Endothelial cell of umbilical vein (primary cell): ENCODE data around the gene AIM2.
A peak's percentile ranks its signal among the peaks of the same experiment; 100 is the strongest.

Experiments
- CTCF ChIP-seq, 2 donors: IDR thresholded peaks; 1 replicate in 1 of 2; 2 replicates in 1 of 2; pipeline ENCODE4 v1.5.1; 2011; ENCODE audit warnings: low read length in 2 of 2, mild to moderate bottlenecking in 2 of 2, moderate library complexity in 2 of 2, control low read depth in 1 of 2, inconsistent platforms in 1 of 2, low read depth in 1 of 2; ENCODE audit not compliant: insufficient read depth in 1 of 2; ENCODE audit errors: extremely low read depth in 1 of 2
- EZH2 ChIP-seq: IDR thresholded peaks from 2 replicates; pipeline ENCODE4 v1.6.1; 2012; ENCODE audit warnings: borderline replicate concordance, low read depth, mild to moderate bottlenecking, moderate library complexity, low read length, inconsistent platforms; ENCODE audit not compliant: severe bottlenecking
- FOS ChIP-seq: IDR thresholded peaks from 2 replicates; pipeline ENCODE4 v1.6.1; 2011; ENCODE audit warnings: mild to moderate bottlenecking, low read length, moderate library complexity, borderline replicate concordance; ENCODE audit not compliant: insufficient read depth
- GATA2 ChIP-seq: IDR thresholded peaks from 2 replicates; pipeline ENCODE4 v1.7.0; 2011; ENCODE audit warnings: low read depth, mild to moderate bottlenecking, moderate library complexity, mixed read lengths, low read length; ENCODE audit not compliant: insufficient read length, insufficient read depth
- JUN ChIP-seq: IDR thresholded peaks from 2 replicates; pipeline ENCODE4 v1.6.1; 2011; ENCODE audit warnings: borderline replicate concordance, low read depth; ENCODE audit not compliant: insufficient read length, insufficient read depth
- MYC ChIP-seq: IDR thresholded peaks from one replicate; pipeline ENCODE4 v1.6.1; 2011; ENCODE audit warnings: mild to moderate bottlenecking, low read depth, low read length
- POLR2A ChIP-seq: IDR thresholded peaks from 2 replicates; pipeline ENCODE4 v1.6.1; 2012; ENCODE audit warnings: low read depth, mild to moderate bottlenecking, control low read depth, low read length
- POLR2AphosphoS5 ChIP-seq: IDR thresholded peaks from 2 replicates; pipeline ENCODE4 v1.6.1; 2012; ENCODE audit warnings: low read depth, mild to moderate bottlenecking, control low read depth, low read length, moderate library complexity; ENCODE audit not compliant: insufficient read depth
- TF ChIP-seq, protein P1 (sequence below): IDR thresholded peaks from 2 replicates; pipeline ENCODE4 v1.6.1; 2011; ENCODE audit not compliant: insufficient read depth, insufficient read length

DNA sequence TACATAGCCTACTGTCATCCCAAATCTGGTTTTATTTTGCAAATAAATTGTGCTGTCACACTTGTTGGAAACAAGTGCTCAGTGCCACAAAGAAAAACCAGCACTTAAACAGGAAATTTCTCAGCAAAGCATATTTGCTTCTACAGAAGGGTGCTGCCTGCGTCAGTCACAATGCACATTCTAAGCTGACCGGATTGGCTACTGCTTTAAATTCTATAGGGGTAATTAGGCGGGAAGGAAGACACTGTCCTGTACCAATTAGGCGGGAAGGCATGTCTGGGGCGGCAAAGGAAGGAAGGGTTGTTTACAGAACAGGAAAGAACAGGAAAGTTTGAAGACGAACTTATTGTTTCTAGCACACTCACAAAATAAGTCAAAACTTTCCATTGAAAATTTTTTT, 64.1 kb downstream of the AIM2 start:
- TF ChIP-seq, protein P1, sequence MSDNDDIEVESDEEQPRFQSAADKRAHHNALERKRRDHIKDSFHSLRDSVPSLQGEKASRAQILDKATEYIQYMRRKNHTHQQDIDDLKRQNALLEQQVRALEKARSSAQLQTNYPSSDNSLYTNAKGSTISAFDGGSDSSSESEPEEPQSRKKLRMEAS, result peak; percentile 6
- no peak for TF ChIP-seq CTCF (IDR thresholded peaks at IDR 0.05; ENCODE audit: extremely low read depth in 1 of 2, insufficient read depth in 1 of 2, low read depth in 1 of 2, low read length in 2 of 2)
- no peak for TF ChIP-seq POLR2A
- TF ChIP-seq GATA2, result no peak
- no peak for TF ChIP-seq EZH2
- no peak for TF ChIP-seq JUN
- no peak for TF ChIP-seq POLR2AphosphoS5
- no peak for TF ChIP-seq MYC
- no peak for TF ChIP-seq FOS
